GM12878 (cell line): ENCODE data around the gene BAZ1B.
"Not testable (repeated sequence)": the region's sequence is repeated elsewhere in the genome, so short reads cannot be mapped to it uniquely, and the experiment has no call there.

ENCODE experiments used
- CEBPB ChIP-seq, 2 experiments: fragments of 150-350 bp in 1 of 2; IDR thresholded peaks; 2 replicates each; pipeline ENCODE4 v1.6.1; 2012 to 2014; ENCODE audit warnings: low read depth in 2 of 2, low read length in 2 of 2, borderline replicate concordance in 1 of 2, inconsistent platforms in 1 of 2
- CTCF ChIP-seq, 3 experiments: IDR thresholded peaks in 2 of 3; conservative IDR thresholded peaks in 1 of 3; 2 replicates each; pipeline ENCODE4 v1.5.1; 2011; ENCODE audit warnings: low read depth in 3 of 3, low read length in 3 of 3, mild to moderate bottlenecking in 3 of 3, control low read depth in 2 of 3, moderate library complexity in 2 of 3, inconsistent platforms in 1 of 3, mixed read lengths in 1 of 3; ENCODE audit not compliant: control insufficient read depth in 2 of 3, insufficient read depth in 1 of 3; ENCODE audit errors: extremely low read depth in 1 of 3
- EZH2 ChIP-seq: IDR thresholded peaks from 2 replicates; pipeline ENCODE4 v1.6.1; 2012; ENCODE audit warnings: low read depth, mild to moderate bottlenecking, control low read depth, inconsistent platforms, low read length, borderline replicate concordance; ENCODE audit not compliant: control insufficient read depth
- POLR2AphosphoS5 ChIP-seq: IDR thresholded peaks from 2 replicates; pipeline ENCODE4 v1.6.1; 2011; ENCODE audit warnings: mild to moderate bottlenecking, low read length, inconsistent platforms
- TAF1 ChIP-seq: IDR thresholded peaks from 2 replicates; pipeline ENCODE4 v1.6.1; 2011; ENCODE audit warnings: mild to moderate bottlenecking, low read depth, low read length, borderline replicate concordance
- YY1 ChIP-seq: IDR thresholded peaks from 2 replicates; pipeline ENCODE4 v1.6.1; 2011; ENCODE audit warnings: low read depth, mild to moderate bottlenecking, low read length

DNA sequence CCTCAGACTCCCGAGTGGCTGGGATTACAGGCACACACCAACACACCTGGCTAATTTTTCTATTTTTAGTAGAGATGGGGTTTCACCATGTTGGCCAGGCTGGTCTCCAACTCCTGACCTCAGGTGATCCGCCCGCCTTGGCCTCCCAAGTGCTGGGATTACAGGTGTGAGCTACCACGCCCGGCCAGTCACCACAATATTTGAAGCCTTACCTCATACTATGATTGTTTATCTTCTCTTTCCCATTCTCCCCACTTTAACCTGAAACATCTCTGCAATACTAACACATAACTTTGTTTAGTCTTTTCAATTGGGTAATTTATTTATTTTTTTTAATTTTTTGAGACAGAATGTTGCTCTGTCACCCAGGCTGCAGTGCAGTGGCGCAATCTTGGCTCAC is 55.0 kb downstream of the BAZ1B start:
- not testable (repeated sequence) for TF ChIP-seq CTCF (IDR thresholded peaks at IDR 0.05 in 2 of 3, conservative IDR thresholded peaks at IDR 0.05 in 1 of 3; ENCODE audit: control insufficient read depth in 2 of 3, extremely low read depth in 1 of 3, insufficient read depth in 1 of 3, low read depth in 3 of 3, low read length in 3 of 3); YY1; POLR2AphosphoS5; TAF1; CEBPB (IDR thresholded peaks at IDR 0.05; ENCODE audit: borderline replicate concordance in 1 of 2, low read depth in 2 of 2, low read length in 2 of 2); EZH2
